ENCODE results near the gene CISH. TPM values are rescaled to one million over a fixed set of nuclear protein-coding genes. Genes with fewer than 3 reads are reported as not detected.

CISH gene
- total RNA-seq, 4 donors from 2014 or later = 3.3 to 50.5 (median 20.3) TPM

GRCh38 chr3:50620820-50621219 is 9.2 kb upstream of the CISH start:
- Histone ChIP-seq H3K4me3 (peak overlapping the region in 1 of 4 donors; percentile 81), H3K4me1 (peaks cover 73 to 75% of the 10 kb centered on the region in 2 donors), H3K9me3 (no peaks in the 10 kb centered on the region), H3K27me3 (no peaks in the 10 kb centered on the region), H3K36me3 (no peaks in the 10 kb centered on the region), H3K27ac (peak overlapping the region; percentile 96 to 98 (median 98))
- in situ Hi-C loops (cut with MboI; ENCODE audit: low sequenced_read_pairs in 4 of 4) (loop anchor here in 2 of 4 donors (10.0 to 25.0 kb wide), 2 partner anchors 754 to 766 kb away; partner anchors contain the start of genes MANF (in 1 of the 2) and RBM15B (in 1 of the 2)), intact Hi-C loops (cut with DNase I; ENCODE audit: low total_unique reads) (no loop called here)
- ATAC-seq = no peak
- no peak for DNase-seq
- TF ChIP-seq POLR2A (IDR thresholded peaks at IDR 0.05) (no peak), CTCF (IDR thresholded peaks at IDR 0.05 in 4 of 5, conservative IDR thresholded peaks at IDR 0.05 in 1 of 5) (no peak)

- DNase-seq = peak; percentile 53 to 88
- TF ChIP-seq POLR2A (IDR thresholded peaks at IDR 0.05) (peak; percentile 22 to 24), CTCF (IDR thresholded peaks at IDR 0.05 in 4 of 5, conservative IDR thresholded peaks at IDR 0.05 in 1 of 5) (peak in 1 of 5 experiments; percentile 5)
- peak; percentile 8 to 23 for ATAC-seq
- Histone ChIP-seq H3K27me3 (no peaks in the 10 kb centered on the region), H3K9me3 (no peaks in the 10 kb centered on the region), H3K36me3 (no peaks in the 10 kb centered on the region), H3K4me3 (peak overlapping the region in 1 of 4 donors; percentile 81), H3K4me1 (peaks cover 71 to 74% of the 10 kb centered on the region in 2 donors), H3K27ac (peak overlapping the region; percentile 96 to 98 (median 98))
- in situ Hi-C loops (cut with MboI; ENCODE audit: low sequenced_read_pairs in 4 of 4) (loop anchor here in 2 of 4 donors (10.0 to 25.0 kb wide), 2 partner anchors 754 to 767 kb away; partner anchors contain the start of genes MANF (in 1 of the 2) and RBM15B (in 1 of the 2)), intact Hi-C loops (cut with DNase I; ENCODE audit: low total_unique reads) (no loop called here)
Observed at GRCh38 chr3:50620420-50620819, 8.8 kb upstream of the CISH start.

- peaks cover 49 to 54% of the 10 kb centered on the region in 2 donors for H3K4me1 ChIP-seq
- in situ Hi-C loops (cut with MboI; ENCODE audit: low sequenced_read_pairs in 4 of 4) = loop anchor here in 2 of 4 donors (10.0 to 25.0 kb wide), 3 partner anchors 757 to 887 kb away; partner anchors contain the start of genes DCAF1 (in 1 of the 2), MANF (in 1 of the 2) and RBM15B (in 1 of the 2)
Observed at GRCh38 chr3:50617911-50618481, 6.4 kb upstream of the CISH start.

More at GRCh38 chr3:50617911-50618481, 6.4 kb upstream of the CISH start:
- peak; percentile 76 to 78 for TF ChIP-seq POLR2A (IDR thresholded peaks at IDR 0.05)
- TF ChIP-seq CTCF (IDR thresholded peaks at IDR 0.05 in 4 of 5, conservative IDR thresholded peaks at IDR 0.05 in 1 of 5) = no peak
- Histone ChIP-seq H3K27ac (peak overlapping the region; percentile 96 to 98 (median 98)), H3K4me3 (peak overlapping the region; percentile 80 to 88 (median 84)), H3K27me3 (no peaks in the 10 kb centered on the region), H3K36me3 (no peaks in the 10 kb centered on the region), H3K9me3 (no peaks in the 10 kb centered on the region)
- peak; percentile 23 to 31 for ATAC-seq
- intact Hi-C loops (cut with DNase I; ENCODE audit: low total_unique reads) = loop anchor here (1.0 to 5.0 kb wide), 3 partner anchors 7 to 767 kb away; partner anchors contain the start of gene MANF
- DNase-seq = peak; percentile 74 to 89
